Stimulated activated CD8-positive, alpha-beta memory T cell treated with anti-CD3 and anti-CD28 coated beads, Interleukin-15, amount 100 ng/mL, for 48 hours (primary cell): ENCODE measurements around the gene ZNF280B.
"Not testable (repeated sequence)": the region's sequence is repeated elsewhere in the genome, so short reads cannot be mapped to it uniquely, and the experiment has no call there.

Experiments
- DNase-seq, 2 donors: peaks; one replicate each; pipeline ENCODE4 v3.0.0-alpha.2; 2020; ENCODE audit warnings: low read depth in 2 of 2

Gene ZNF280B

DNA sequence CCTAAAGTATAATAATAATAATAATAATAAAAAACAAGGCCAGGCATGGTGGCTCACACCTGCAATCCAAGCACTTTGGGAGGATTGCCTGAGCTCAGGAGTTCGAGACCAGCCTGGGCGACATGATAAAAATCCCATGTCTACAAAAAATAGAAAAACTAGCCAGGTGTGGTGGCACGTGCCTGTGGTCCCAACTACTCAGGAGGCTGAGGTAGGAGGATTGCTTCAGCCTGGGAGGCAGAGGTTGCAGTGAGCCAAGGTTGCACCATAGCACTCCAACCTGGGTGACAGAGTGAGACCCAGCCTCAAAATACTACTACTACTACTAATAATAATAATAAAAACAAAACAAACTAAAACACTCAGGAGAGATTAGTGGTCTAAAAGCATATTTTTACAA, 27.1 kb upstream of the ZNF280B start:
- DNase-seq = no peak

GRCh38 chr22:22534604-22535415, 26.3 kb upstream of the ZNF280B start:
- DNase-seq = no peak

DNA sequence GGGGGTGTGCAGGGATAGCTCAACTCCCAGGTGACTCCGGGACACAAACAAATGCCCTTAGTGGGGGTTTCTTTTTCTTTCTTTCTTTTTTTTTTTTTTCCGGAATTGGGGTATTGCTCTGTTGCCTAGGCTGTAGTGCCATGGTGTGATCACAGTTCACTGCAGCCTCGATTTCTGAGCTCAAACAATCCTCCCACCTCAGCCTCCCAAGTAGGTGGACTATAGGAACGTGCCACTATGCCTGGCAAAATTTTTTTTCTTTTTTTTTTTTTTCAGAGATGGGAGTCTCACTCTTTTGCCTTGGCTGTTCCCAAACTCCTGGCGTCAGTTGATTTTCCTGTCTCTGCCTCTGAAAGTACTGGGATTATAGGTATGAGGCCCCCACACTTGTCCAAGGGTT, 25.3 kb upstream of the ZNF280B start:
- no peak for DNase-seq

DNA sequence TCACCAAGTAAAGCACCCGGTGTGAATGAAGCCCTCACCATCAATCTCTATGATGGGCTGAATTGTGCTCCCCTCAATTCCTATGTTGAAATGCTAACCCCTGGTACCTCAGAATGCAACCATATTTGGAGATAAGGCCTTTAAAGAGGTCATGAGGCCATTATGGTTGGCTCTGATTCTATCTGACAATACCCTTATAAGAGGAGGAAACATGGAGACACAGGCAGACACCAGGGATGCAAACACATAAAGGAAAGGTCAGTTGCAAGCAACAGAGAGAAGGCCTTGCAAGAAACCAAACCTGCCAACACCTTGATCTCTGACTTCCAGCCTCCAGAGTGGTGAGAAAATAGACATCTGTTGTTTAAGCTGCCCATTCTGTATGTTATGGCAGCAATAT, 24.9 kb upstream of the ZNF280B start:
- no peak for DNase-seq

DNA sequence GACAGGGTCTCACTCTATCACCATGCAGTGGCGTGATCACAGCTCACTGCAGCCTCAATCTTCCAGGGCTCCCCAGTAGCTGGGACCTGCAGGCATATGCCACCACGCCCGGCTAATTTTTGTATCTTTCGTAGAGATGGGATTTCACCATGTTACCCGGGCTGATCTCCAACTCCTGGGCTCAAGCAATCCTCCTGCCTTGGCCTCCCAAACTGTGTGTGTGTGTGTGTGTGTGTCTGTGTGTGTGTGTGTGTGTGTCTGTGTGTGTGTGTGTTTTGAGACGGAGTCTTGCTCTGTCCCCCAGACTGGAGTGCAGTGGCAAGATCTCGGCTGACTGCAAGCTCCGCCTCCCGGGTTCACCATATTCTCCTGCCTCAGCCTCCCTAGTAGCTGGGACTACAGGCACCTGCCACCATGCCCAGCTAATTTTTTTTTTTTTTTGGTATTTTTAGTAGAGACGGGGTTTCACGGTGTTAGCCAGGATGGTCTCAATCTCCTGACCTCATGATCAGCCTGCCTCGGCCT, 24.1 kb upstream of the ZNF280B start:
- not testable (repeated sequence) for DNase-seq

- no peak for DNase-seq
Measured at GRCh38 chr22:22531770-22532546, 23.4 kb upstream of the ZNF280B start.

GRCh38 chr22:22528780-22529179, 20.2 kb upstream of the ZNF280B start:
- no peak for DNase-seq

DNA sequence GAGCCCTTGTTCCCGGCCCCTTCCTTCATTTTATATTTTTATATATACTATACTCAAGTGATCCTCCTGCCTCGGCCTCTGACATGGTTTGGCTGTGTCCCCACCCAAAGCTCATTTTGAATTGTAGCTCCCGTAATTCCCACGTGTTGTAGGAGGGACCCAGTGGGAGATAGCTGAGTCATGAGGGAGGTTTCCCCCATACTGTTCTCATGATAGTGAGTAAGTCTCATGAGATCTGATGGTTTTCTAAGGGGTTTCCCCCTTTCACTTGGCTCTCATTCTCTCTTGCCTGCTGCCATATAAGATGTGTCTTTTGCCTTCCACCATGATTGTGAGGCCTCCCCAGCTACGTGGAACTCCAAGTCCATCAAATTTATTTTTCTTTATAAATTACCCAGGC, 18.8 kb upstream of the ZNF280B start:
- DNase-seq = no peak

DNA sequence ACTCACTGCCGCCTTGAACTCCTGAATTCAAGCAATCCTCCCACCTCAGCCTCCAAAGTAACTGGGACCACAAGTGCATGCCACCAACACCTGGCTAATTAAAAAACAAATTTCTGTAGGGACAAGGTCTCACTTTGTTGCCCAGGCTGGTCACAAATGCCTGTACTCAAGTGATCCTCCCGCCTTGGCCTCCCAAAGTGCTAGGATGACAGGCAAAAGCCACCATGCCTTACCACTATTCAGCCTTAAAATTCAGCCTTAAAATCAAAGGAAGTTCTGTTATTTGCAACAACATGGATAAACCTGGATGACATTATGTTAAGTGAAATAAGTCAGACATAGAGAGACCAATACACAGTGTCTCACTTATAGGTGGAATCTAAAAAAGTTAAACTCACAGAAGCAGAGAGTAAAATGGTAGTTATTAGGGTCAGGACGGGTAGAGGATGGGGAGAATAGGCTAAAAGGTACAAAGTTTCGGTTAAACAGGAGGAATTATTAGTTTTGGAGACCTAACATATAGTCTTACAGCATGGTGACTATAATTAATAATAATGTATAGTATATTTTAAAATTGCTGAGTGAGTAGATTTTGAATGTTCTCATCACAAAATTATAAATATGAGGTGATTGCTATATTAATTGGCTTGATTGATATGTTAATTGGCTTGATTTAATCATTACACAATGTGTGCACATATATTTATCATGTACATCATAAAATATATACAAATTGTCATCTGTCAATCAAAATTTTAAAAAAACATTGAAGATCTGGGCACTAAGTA, 17.8 kb upstream of the ZNF280B start:
- DNase-seq = no peak

GRCh38 chr22:22523494-22523893, 15.0 kb upstream of the ZNF280B start:
- DNase-seq = no peak

DNA sequence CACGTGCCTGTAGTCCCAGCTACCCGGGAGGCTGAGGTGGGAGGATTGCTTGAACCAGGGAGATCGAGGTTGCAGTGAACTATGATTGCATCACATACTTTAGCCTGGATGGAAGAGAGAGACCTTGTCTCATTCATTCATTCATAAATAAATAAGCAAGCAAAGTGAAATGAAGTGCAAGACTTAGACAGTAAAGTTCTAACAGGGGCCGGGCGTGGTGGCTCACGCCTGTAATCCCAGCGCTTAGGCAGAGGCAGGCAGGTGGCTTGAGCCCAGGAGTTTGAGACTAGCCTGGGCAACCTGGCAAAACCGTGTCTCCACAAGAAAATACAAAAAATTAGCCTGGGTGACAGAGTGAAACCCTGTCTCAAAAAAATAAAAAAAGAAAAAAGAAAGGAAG, 13.1 kb upstream of the ZNF280B start:
- DNase-seq = no peak

GRCh38 chr22:22520667-22521602, 12.4 kb upstream of the ZNF280B start:
- no peak for DNase-seq

GRCh38 chr22:22520020-22520656, 11.6 kb upstream of the ZNF280B start, which contains the start of gene ZNF280A:
Gene ZNF280A (minus strand): TSS chr22:22520270. CDS start chr22:22515630, 4,640 bp downstream.
- no peak for DNase-seq

- DNase-seq = no peak
Measured at GRCh38 chr22:22519591-22519990, 11.0 kb upstream of the ZNF280B start.

DNA sequence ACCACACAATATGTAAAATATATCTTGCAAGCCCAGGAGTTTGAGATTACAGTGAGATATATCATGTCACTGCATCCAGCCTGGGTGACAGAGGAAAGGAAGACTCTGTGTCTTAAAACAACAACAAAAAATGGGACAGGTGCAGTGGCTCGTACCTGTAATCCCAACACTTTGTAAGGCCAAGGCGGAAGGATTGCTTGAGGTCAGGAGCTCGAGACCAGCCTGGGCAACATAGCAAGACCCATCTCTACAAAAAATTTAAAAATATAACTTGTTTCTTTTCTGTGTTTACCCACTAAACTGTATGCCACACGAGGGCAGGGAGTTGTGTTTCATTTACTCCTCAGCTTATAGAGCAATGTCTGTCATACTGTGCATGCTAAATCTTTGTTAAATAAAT, 8.4 kb upstream of the ZNF280B start:
- DNase-seq = no peak

DNA sequence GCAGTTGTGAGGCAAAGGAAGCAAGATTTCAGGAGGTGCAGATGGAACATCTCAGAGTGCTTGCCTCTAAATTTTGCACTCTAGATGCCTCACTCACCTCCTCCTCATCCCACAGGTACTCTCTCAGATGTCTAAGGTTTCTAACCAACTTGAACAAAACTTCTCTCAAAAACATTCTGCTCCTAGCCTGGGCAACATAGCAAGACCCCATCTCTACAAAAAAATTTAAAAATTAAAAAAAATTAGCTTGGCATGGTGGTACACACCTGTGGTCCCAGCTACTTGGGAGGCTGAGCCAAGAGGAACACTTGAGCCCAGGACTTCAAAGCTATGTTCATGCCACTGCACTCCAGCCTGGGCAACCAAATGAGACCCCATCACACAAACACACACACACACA, 7.3 kb upstream of the ZNF280B start:
- DNase-seq = no peak

- DNase-seq = not testable (repeated sequence)
Measured at GRCh38 chr22:22514431-22514830, 5.9 kb upstream of the ZNF280B start.

GRCh38 chr22:22513619-22514018, 5.1 kb upstream of the ZNF280B start:
- DNase-seq = no peak

DNA sequence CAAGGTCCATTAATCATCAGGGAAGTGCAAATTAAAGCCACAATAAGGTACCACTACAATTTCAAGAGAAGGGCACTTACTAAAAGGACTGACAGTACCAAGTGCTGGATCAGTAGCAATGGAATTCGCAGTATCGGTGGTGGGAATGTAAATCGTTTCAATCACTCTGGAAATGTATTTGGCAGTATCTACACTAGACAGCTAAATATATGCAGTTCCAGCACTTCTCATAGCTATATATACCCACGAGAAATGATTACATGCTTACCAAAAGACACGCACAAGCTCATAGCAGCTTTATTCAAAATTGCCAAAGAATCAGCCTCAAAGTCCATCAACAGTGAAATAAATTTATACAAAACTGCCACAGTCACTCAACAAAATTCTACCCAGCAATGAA, 4.4 kb upstream of the ZNF280B start:
- DNase-seq = no peak

- DNase-seq = not testable (repeated sequence)
Measured at GRCh38 chr22:22510833-22511232, 2.3 kb upstream of the ZNF280B start.
